Esophagus squamous epithelium (tissue), 5 donors: ENCODE measurements around the gene GATA6. TPM values are rescaled to one million over a fixed set of nuclear protein-coding genes. Genes with fewer than 3 reads are reported as not detected.

ENCODE experiments used
- DNase-seq: peaks from one replicate; lab custom pipeline; 2025; lab: John Stamatoyannopoulos, UW
- H3K27ac ChIP-seq, 4 donors: fragments of 200-600 bp; sonication (generic); one replicate each; pipeline ENCODE4 v1.5.1; 2016 to 2019; ENCODE audit warnings: mild to moderate bottlenecking in 1 of 4
- H3K27me3 ChIP-seq, 4 donors: fragments of 200-600 bp; sonication (generic); 1 replicate in 3 of 4; 2 replicates in 1 of 4; pipeline versions ENCODE4 v1.5.1 to v1.6.0; 2017 to 2021; ENCODE audit warnings: antibody characterized with exemption in 1 of 4
- H3K36me3 ChIP-seq, 3 donors: fragments of 200-600 bp; sonication (generic); one replicate each; pipeline ENCODE4 v1.5.1; 2016 to 2019
- H3K4me1 ChIP-seq, 3 donors: fragments of 200-600 bp; sonication (generic); one replicate each; pipeline ENCODE4 v1.5.1; 2017 to 2019
- H3K4me3 ChIP-seq, 4 donors: fragments of 200-600 bp; sonication (generic); 1 replicate in 3 of 4; 2 replicates in 1 of 4; pipeline ENCODE4 v1.5.1; 2016 to 2019; ENCODE audit warnings: mild to moderate bottlenecking in 2 of 4, moderate library complexity in 1 of 4
- H3K9me3 ChIP-seq, 3 donors: fragments of 200-600 bp; sonication (generic); one replicate each; pipeline ENCODE4 v1.5.1; 2016 to 2019
- POLR2A ChIP-seq, 4 donors: fragments of 450-650 bp; IDR thresholded peaks; one replicate each; pipeline ENCODE4 v1.6.1; 2017; ENCODE audit warnings: antibody characterized with exemption in 4 of 4, mild to moderate bottlenecking in 4 of 4, moderate library complexity in 3 of 4
- WGBS, 2 donors: methylation state at CpG; one replicate each; pipeline ENCODE4 v1.1.5; 2018; 5-methylcytosine and 5-hydroxymethylcytosine counted together
- intact Hi-C: fragments of 100-400 bp; cut with DNase I; formaldehyde crosslinking; loops from one replicate; pipeline ENCODE4 v1.15.0; 2022
- total RNA-seq, 4 donors: library from RNA; depleted of rRNA; stranded (reverse); fragments of >200 nt; gene quantifications; one replicate each; pipeline ENCODE4 v1.1.0, GENCODE V29; 2016
- TF ChIP-seq, protein P1 (sequence below), 6 experiments: fragments of 450-650 bp in 4 of 6; fragments of 200-600 bp in 2 of 6; sonication (generic) in 2 of 6; IDR thresholded peaks; one replicate each; pipeline ENCODE4 v1.5.1; 2016 to 2019; ENCODE audit warnings: antibody characterized with exemption in 6 of 6, mild to moderate bottlenecking in 4 of 6, moderate library complexity in 4 of 6
- donor health status: DM: yes; HTN: yes; CAD: no.

GATA6 gene
- total RNA-seq, 4 donors from 2014 or later: 0.08 to 2.2 (median 1.2) TPM

DNA sequence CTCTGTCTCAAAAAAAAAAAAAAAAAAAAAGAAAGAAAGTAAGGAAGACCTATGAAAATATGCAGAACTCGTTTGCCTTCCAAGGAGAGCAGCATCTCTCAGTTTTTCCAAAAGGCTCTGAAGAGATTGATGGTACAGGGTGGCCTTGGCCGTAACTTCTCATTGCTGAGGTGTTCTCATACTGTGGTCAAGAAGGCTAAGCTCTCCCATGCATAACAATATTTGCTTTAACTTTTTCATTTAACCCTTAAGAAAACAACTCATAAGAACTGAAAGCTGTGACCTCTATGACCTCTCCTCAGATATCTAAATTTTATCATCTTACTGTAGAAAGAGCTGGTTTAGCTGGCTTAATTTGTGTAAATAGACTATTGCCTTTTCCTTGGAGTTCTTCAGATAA is 37.1 kb upstream of the GATA6 start:
- Histone ChIP-seq H3K4me3 (no peak overlapping the region), H3K27me3 (peaks cover 0 to 9% (median 0%) of the 10 kb centered on the region in 4 donors), H3K9me3 (no peaks in the 10 kb centered on the region), H3K36me3 (no peaks in the 10 kb centered on the region), H3K27ac (no peak overlapping the region), H3K4me1 (no peaks in the 10 kb centered on the region)
- 61 to 70% methylated on average over 2 of the region's 2 CpGs for WGBS, 2 donors
- intact Hi-C loops: no loop called here
- TF ChIP-seq POLR2A (IDR thresholded peaks at IDR 0.05): no peak
- TF ChIP-seq, protein P1, sequence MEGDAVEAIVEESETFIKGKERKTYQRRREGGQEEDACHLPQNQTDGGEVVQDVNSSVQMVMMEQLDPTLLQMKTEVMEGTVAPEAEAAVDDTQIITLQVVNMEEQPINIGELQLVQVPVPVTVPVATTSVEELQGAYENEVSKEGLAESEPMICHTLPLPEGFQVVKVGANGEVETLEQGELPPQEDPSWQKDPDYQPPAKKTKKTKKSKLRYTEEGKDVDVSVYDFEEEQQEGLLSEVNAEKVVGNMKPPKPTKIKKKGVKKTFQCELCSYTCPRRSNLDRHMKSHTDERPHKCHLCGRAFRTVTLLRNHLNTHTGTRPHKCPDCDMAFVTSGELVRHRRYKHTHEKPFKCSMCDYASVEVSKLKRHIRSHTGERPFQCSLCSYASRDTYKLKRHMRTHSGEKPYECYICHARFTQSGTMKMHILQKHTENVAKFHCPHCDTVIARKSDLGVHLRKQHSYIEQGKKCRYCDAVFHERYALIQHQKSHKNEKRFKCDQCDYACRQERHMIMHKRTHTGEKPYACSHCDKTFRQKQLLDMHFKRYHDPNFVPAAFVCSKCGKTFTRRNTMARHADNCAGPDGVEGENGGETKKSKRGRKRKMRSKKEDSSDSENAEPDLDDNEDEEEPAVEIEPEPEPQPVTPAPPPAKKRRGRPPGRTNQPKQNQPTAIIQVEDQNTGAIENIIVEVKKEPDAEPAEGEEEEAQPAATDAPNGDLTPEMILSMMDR (IDR thresholded peaks at IDR 0.05): no peak
- DNase-seq: no peak

DNA sequence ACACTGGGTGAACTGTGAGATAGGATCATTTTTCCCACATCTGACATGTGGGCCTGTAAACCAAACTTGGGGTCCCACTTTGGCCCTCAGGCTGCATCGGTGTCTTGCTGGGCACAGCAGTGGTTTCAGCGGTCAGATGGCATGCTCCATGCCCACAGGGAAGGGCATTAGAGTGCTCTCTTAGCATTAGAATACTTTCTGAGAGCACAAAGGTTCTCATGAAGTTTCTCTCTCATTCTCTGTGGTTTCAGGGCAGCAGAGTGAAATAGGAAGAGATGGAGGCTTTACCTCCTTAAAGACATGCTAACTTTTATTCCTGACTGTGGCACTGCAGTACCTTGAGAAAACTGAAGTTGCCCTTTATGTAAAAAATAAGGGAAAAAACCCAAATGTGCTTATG is 36.6 kb upstream of the GATA6 start:
- TF ChIP-seq POLR2A (IDR thresholded peaks at IDR 0.05): no peak
- peaks cover 0 to 7% (median 0%) of the 10 kb centered on the region in 4 donors for H3K27me3 ChIP-seq
- no peaks in the 10 kb centered on the region for H3K9me3 ChIP-seq
- DNase-seq: no peak
- WGBS, 2 donors: 100% methylated on average over 1 of the region's 2 CpGs
- H3K4me3 ChIP-seq: no peak overlapping the region
- no peaks in the 10 kb centered on the region for H3K4me1 ChIP-seq
- no peaks in the 10 kb centered on the region for H3K36me3 ChIP-seq
- H3K27ac ChIP-seq: no peak overlapping the region
- intact Hi-C loops: no loop called here

DNA sequence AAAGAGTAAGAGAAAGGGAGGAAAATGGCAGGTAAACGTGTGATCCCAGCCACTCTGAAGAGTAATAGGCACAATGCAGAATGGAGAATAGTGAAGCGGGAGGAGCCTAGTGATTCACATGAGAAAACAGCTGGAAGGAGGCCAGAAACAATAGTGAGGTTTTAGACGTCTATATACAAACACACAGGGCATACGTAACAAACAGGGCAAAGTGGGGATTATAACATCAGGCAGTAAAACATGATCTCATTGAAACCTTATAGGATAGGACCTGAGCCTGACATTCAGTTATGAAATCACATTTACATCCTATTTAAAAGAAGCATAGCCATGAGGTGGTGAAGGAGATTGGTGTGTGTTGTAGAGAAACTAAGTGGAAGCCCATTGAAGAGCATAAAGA is 33.0 kb upstream of the GATA6 start:
- intact Hi-C loops: no loop called here
- WGBS, 2 donors: 45 to 53% methylated on average over 4 of the region's 4 CpGs
- Histone ChIP-seq H3K27ac (no peak overlapping the region), H3K4me1 (no peaks in the 10 kb centered on the region), H3K36me3 (no peaks in the 10 kb centered on the region), H3K4me3 (no peak overlapping the region), H3K27me3 (no peaks in the 10 kb centered on the region), H3K9me3 (no peaks in the 10 kb centered on the region)
- no peak for DNase-seq
- TF ChIP-seq POLR2A (IDR thresholded peaks at IDR 0.05): no peak
- TF ChIP-seq, protein P1 (IDR thresholded peaks at IDR 0.05): no peak

DNA sequence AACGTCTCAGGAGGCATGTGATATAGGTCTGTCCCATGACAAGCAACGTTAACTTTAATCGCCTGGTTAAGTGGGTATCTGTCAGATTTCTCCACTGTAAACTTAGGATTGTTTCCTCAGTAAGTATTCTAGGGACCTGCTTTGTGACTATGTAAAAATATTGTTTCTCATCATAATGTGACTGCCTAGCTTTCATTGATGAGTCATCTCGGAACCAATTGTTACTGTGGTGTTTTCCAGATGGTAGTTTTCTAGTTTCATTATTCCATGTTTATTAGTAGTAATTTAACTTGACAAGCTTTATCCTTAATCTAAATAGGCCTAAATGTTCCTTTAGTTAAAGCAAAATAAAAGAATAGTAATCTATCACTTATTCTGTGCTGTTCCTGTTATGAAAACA is 28.2 kb upstream of the GATA6 start:
- no peaks in the 10 kb centered on the region for H3K4me1 ChIP-seq
- intact Hi-C loops: no loop called here
- DNase-seq: no peak

DNA sequence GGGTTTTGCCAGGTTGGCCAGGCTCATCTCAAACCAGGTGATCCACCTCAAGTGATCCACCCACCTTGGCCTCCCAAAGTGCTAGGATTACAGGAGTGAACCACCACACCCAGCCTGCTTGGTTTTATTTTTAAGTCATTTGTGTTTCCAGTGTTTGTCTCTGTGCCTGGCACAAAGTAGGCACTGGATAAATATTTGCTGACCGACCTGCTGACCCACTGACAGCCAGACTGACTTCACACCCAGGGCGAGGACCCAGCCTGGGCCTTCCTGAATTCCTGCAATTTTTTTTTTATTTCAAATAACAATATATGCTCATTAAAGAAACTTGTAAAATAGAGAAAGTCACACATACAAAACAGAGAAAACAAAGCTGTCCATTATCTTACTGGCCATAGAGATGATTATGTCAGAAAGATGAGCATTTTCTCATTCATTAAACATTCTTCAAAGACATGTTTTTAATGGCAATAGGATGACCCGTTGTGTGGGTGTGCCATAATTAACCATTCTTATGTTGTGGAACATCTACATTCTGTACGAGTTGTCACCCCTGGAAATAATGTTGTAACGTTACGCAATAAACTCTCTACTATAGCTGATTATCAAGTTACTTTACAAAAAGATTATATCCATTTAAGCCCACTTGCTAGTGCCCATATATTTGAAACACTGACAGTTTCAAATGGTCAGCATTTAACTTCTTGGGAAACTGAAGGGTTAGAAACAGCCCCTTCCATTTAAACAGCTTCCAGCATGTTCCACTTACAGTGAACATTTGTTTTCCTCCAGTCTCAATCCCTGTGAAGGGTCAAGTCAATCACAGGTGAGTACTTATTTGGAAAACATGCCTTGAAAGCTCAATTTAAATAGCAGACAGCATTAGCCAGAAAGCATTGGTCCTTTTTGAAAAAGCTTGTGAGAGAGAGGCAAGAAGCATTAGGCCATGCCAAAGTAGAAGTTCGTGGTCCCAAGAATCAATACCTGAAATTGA is 25.7 kb upstream of the GATA6 start:
- Histone ChIP-seq H3K27me3 (peaks cover 0 to 21% (median 0%) of the 10 kb centered on the region in 4 donors), H3K27ac (no peak overlapping the region), H3K4me1 (no peaks in the 10 kb centered on the region), H3K36me3 (no peaks in the 10 kb centered on the region), H3K9me3 (no peaks in the 10 kb centered on the region), H3K4me3 (no peak overlapping the region)
- WGBS, 2 donors: 80 to 81% methylated on average over 7 of the region's 7 CpGs
- TF ChIP-seq, protein P1 (IDR thresholded peaks at IDR 0.05): no peak
- no peak for TF ChIP-seq POLR2A (IDR thresholded peaks at IDR 0.05)
- intact Hi-C loops: no loop called here
- DNase-seq: no peak

More for the DNA sequence above, 28.2 kb upstream of the GATA6 start:
- WGBS, 2 donors: 79 to 83% methylated on average over 4 of the region's 4 CpGs
- TF ChIP-seq, protein P1 (IDR thresholded peaks at IDR 0.05): no peak
- TF ChIP-seq POLR2A (IDR thresholded peaks at IDR 0.05): no peak
- H3K27ac ChIP-seq: no peak overlapping the region
- no peaks in the 10 kb centered on the region for H3K36me3 ChIP-seq
- no peaks in the 10 kb centered on the region for H3K9me3 ChIP-seq
- H3K4me3 ChIP-seq: no peak overlapping the region
- peaks cover 0 to under 1% (median 0%) of the 10 kb centered on the region in 4 donors for H3K27me3 ChIP-seq
